ENCODE results near the gene PLCL1. TPM values are rescaled to one million over a fixed set of nuclear protein-coding genes. Genes with fewer than 3 reads are reported as not detected.

PLCL1 gene
- total RNA-seq, 1 donor from 2014 or later: 7.7 TPM

DNA sequence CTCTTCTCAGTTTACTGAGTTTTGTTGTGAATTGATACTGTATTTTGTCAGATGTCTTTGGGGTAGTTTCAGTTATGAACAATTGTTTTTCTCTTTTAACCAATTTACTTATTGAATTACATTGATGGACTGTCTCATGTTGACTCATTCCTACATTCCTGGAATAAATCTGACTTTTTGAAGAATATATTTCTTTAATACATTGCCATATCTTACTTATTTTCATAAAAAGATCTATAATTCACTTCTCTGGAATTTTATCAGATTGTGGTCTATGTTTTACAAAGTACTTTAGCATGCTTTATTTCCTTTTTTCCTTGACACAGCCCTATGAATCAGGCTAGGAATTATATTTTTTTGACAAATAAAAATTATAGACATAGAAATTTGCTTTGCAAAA is 268.3 kb downstream of the PLCL1 start:
- DNase-seq: no peak
- intact Hi-C loops (cut with DNase I): no loop called here
- TF ChIP-seq CTCF (IDR thresholded peaks at IDR 0.05): no peak
- Histone ChIP-seq H3K27ac (no peak overlapping the region), H3K27me3 (no peaks in the 10 kb centered on the region), H3K4me1 (no peaks in the 10 kb centered on the region), H3K9me3 (no peaks in the 10 kb centered on the region), H3K36me3 (no peaks in the 10 kb centered on the region), H3K4me3 (no peak overlapping the region)
- no peak for ATAC-seq

DNA sequence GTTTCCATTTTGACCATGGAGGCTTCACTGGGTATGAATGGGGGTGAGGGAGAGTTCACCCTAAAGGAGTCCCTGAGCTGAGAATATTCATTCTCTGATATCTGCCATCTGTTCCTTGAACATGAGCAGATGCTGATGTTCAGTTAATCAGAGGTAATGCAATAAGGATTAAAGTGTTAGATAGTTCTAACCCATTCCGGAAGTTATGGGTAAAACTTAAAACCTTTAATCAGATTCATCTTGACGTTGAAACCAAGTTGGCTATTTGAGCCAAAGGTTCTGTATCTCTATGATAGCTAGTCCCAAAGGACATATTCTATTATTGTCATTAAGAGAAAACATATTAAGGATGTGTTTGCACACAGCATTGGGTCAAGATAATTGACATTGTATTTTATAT is 268.9 kb downstream of the PLCL1 start:
- Histone ChIP-seq H3K27ac (no peak overlapping the region), H3K4me3 (no peak overlapping the region), H3K27me3 (no peaks in the 10 kb centered on the region), H3K36me3 (no peaks in the 10 kb centered on the region), H3K4me1 (no peaks in the 10 kb centered on the region), H3K9me3 (no peaks in the 10 kb centered on the region)
- no peak for DNase-seq
- ATAC-seq: no peak
- intact Hi-C loops (cut with DNase I): no loop called here
- TF ChIP-seq CTCF (IDR thresholded peaks at IDR 0.05): no peak

GRCh38 chr2:198077477-198077876 is 273.1 kb downstream of the PLCL1 start:
- intact Hi-C loops (cut with DNase I): no loop called here
- no peaks in the 10 kb centered on the region for H3K27me3 ChIP-seq
- no peak for DNase-seq
- TF ChIP-seq CTCF (IDR thresholded peaks at IDR 0.05): no peak
- no peaks in the 10 kb centered on the region for H3K4me1 ChIP-seq
- no peaks in the 10 kb centered on the region for H3K36me3 ChIP-seq
- ATAC-seq: no peak
- no peak overlapping the region for H3K27ac ChIP-seq
- no peak overlapping the region for H3K4me3 ChIP-seq
- no peaks in the 10 kb centered on the region for H3K9me3 ChIP-seq

GRCh38 chr2:198080879-198081765 is 276.7 kb downstream of the PLCL1 start:
- Histone ChIP-seq H3K27me3 (no peaks in the 10 kb centered on the region), H3K4me1 (no peaks in the 10 kb centered on the region), H3K27ac (no peak overlapping the region), H3K9me3 (no peaks in the 10 kb centered on the region), H3K4me3 (no peak overlapping the region), H3K36me3 (no peaks in the 10 kb centered on the region)
- TF ChIP-seq CTCF (IDR thresholded peaks at IDR 0.05): no peak
- intact Hi-C loops (cut with DNase I): no loop called here
- ATAC-seq (no peak), DNase-seq (no peak)

DNA sequence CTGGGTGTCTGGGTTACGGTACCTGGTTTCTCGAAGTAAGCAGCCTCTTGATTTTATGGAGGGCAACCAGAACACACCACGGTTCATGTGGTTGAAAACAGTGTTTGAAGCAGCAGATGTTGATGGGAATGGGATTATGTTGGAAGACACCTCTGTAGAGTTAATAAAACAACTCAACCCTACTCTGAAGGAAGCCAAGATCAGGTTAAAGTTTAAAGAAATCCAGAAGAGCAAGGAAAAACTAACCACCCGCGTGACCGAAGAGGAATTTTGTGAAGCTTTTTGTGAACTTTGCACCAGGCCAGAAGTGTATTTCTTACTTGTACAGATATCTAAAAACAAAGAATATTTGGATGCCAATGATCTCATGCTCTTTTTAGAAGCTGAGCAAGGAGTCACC is 279.8 kb downstream of the PLCL1 start:
- intact Hi-C loops (cut with DNase I): no loop called here
- no peaks in the 10 kb centered on the region for H3K36me3 ChIP-seq
- no peaks in the 10 kb centered on the region for H3K27me3 ChIP-seq
- H3K9me3 ChIP-seq: no peaks in the 10 kb centered on the region
- DNase-seq (no peak), ATAC-seq (no peak)
- no peak for TF ChIP-seq CTCF (IDR thresholded peaks at IDR 0.05)
- no peak overlapping the region for H3K27ac ChIP-seq
- no peaks in the 10 kb centered on the region for H3K4me1 ChIP-seq
- no peak overlapping the region for H3K4me3 ChIP-seq

All from upper lobe of right lung (tissue), 1 donor.